SH-SY5Y (cell line): ENCODE results near the gene IGFBP4.
A peak's percentile ranks its signal among the peaks of the same experiment; 100 is the strongest.

Experiments used
- GATA2 ChIP-seq: IDR thresholded peaks from 2 replicates; pipeline ENCODE4 v1.6.1; 2011; ENCODE audit warnings: mild to moderate bottlenecking, low read depth, low read length
- GATA3 ChIP-seq: IDR thresholded peaks from 2 replicates; pipeline ENCODE4 v1.6.1; 2011; ENCODE audit warnings: low read depth, mild to moderate bottlenecking, low read length, moderate library complexity

IGFBP4 gene

DNA sequence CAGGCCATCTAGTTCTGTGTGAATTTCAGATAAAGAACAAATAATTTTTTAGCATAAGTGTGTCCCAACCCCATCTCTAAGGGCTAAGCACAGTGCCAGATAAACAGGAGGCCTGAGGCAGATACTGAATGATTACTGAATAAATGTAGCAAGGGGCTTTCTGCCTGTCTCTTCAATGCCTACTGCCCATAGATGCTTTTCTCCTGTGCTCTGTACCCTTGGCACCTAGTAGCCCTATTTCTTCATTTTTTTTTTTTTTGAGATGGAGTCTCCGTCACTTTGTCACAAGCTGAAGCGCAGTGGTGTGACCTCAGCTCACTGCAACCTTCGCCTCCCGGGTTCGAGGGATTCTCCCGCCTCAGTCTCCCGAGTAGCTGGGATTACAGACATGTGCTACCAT, 25.3 kb downstream of the IGFBP4 start:
- TF ChIP-seq GATA2, result no peak
- TF ChIP-seq GATA3, result no peak

DNA sequence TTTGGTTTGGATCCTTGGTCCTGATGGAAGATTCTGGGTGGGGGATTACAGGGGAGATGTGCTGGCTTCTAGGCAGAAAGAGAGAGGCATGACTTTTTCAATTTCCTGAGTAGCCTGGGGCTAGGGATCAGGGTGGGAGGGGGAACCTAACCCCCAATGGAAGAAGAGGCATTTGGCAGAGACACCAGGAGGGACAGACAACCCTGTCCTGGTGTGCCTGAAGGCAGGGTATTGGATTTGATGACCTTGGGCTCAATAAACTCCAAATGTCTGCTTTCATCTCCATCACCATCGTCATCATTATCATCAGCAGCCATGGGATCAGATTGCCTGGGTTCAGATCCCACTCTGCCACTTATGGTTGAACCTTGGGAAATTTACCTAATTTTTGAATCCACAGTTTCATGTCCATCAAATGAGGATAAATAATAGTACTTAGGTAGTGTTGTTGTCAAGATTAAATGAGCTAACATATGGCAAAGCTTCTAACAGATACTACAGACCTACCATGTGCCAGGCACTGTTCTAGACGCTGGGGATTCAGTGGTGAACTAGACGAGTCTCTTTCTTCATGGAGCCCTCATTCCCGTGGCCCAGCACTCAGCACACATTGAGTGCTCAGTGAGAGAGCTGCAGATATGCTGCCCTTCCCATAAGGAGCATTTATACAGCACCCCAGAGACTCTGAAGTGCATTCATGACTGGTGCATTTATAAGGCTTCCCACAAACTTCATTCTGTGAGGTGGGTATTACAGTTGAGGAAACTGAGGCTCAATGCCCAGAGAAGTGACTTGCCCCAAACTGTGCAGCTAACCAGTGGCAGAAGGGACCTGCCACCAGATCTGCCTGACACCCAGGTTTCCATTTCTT, 26.8 kb downstream of the IGFBP4 start:
- TF ChIP-seq GATA2 (no peak), GATA3 (no peak)

DNA sequence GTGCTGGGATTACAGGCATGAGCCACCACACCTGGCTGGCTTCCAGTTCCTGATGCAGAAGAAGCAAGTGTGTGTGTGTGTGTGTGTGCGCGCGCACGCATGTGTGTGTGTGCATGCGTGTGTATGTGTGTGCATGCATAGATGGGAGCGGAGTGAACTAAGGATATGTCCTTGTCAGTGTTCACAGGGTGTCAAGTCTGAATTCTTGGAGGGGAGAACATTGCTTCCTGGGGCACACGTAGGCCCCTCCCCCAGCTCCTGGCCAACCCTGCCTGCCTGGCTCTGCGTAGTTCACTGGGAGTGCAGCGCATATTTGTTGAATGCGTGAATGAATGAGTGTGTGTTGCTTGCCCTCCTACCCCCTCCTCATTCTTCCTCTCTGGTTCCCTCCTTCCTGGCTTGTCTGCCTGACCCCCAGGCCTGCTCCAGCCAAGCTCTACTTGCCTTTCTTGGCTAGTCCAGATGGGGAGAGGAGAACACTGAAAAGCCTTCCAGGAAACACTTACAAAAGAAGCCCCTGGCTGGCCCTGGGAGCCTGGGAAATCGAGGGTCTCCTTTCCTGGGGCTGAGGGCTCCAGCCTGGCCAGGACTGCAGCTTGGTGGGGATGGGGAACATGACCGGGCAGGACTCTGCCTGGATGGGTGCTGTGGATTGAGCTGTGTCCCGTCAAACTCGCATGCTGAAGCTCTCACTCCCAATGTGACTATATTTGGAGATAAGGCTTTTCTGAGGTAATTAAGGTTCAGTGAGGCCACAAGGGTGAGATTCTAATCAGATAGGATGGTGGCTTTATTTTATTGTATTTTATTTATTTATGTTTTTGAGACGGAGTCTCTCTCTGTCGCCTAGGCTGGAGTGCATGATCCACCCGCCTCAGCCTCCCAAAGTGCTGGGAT, 27.9 kb downstream of the IGFBP4 start:
- TF ChIP-seq GATA2 (peak; percentile 75), GATA3 (no peak)

DNA sequence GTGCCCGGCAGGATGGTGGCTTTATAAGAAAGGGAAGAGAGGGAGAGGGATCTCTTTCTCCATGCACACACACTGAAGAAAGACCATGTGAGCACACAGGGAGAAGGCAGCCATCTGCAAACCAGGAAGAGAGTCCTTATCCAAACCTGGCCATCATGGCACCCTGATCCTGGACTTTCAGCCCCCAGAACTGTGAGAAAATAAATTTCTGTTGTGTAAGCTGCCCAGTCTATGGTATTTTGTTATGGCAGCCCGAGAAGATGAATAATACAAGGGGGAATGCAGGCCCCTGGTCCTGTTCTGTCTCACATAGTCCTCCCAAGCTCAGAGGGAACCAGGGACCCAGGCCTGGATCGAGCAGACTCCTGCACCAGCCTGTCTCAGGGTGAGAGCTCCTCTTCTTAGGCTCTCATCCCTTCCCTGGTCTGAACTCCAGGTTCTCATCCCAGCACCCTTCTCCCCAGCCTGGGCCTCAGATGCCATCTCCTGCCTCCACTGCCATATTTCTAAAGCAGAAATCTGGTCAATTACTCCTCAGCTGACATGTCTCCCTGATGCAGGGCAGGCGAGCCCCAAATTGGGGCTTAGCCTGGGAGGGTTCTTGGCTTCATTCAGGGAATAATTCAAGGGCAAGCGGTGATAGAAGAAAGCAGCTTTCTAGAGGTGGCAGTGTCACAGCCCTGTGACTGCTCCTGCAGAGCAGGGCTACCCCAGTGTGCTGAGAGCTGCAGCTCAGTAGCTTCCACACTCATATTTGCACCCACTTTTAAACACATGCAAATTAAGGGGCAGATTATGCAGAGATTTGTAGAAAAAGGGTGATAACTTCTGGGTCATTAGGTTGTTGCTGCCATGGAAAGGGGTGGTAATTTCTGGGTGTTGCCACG, 28.8 kb downstream of the IGFBP4 start:
- TF ChIP-seq GATA2 (no peak; the same call in 1 of the 2 replicates), GATA3 (no peak)

- TF ChIP-seq GATA2 (no peak), GATA3 (no peak)
These were observed 29.6 kb downstream of the IGFBP4 start for GRCh38 chr17:40472733-40473452.

- TF ChIP-seq GATA3, result no peak
- no peak for TF ChIP-seq GATA2
These were observed 30.5 kb downstream of the IGFBP4 start for GRCh38 chr17:40473573-40474365.

DNA sequence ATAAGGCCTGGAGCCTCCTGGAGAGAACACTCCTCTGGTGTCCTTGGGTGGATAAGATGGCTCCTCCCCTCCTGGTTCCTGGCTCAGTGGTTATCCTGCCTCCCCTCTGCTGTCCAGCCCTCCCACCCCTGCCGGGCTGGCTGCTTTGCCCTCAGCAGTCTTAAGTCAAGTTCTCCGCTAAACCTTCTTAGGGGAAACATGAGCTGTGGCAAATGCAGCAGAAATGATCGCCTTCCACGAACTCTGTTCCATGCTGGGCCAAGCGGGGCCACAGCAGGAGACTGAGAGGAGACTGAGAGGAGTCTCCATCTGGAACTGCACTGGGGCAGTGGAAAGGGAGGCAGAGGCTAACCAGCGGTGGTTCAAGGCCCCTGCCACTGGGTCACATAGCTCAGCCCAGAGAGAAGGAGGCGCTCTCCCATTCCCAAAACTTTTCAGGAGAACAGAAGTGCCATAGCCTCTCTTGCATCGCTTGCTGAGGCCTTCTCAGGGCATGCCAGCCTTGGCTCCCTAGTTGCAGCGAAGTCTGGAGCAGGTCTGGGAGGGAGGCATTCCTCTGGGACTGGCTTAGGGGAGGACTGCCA, 31.3 kb downstream of the IGFBP4 start:
- no peak for TF ChIP-seq GATA3
- no peak for TF ChIP-seq GATA2

- no peak for TF ChIP-seq GATA3
- no peak for TF ChIP-seq GATA2
These were observed 32.1 kb downstream of the IGFBP4 start for GRCh38 chr17:40475234-40475908.

GRCh38 chr17:40477796-40478195, 34.5 kb downstream of the IGFBP4 start:
- no peak for TF ChIP-seq GATA3
- no peak for TF ChIP-seq GATA2

DNA sequence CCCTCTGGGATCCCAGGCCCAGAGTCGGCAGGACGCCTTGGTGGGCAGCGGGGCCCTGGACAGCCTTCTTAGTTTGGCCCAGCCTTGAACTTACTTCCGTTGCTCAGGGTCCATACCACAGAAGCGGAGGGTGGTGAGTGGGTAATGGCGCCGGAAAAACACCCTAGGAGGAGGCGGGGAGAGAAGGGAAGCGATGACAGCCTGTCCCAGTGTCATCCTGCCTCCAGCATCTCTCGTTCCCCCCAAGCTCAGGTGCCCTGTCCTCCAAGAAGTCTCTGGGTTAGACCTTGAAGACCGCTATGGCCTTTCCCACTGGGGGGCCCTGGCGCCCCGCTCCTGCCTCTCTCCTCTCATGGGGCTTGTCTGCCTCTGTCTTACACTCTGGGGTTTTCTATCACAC, 35.2 kb downstream of the IGFBP4 start:
- TF ChIP-seq GATA3 (no peak), GATA2 (no peak)

DNA sequence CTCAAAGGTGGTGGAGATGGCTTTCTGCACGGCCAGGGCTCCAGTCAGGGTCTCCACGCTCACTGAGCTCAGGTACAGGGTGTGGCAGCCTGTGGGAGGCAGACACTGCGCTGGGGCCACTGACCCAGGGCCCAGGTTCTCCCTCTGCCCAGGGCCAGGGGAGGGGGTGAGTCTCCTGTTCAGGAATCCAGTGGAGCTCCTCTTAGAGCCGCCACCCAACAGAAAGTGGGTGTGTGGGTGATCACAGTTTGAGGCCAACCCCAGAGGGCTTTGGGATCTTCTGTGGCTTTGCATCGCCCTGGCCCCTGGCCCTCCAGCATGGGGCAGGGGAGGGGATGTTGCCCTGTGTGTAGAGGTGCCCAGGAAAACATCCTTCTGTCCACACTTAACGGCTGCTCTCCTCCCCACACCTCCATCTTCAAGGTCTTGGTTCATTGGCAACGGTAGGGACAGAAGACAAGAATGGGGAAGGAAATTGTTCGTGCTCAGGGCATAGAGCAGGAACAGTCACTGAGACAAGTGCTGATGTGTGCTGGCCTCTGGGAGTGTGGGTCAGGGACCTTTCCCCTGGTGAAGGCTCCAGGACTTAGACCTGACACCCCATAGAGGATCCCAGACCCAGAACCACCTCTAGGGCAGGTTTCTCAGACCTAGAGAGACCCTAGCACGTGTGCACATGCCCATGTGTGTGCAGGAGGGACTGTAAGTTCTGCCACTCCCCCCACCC, 36.7 kb downstream of the IGFBP4 start:
- TF ChIP-seq GATA3 (no peak), GATA2 (no peak)

- TF ChIP-seq GATA2 (no peak), GATA3 (no peak)
These were observed 37.3 kb downstream of the IGFBP4 start for GRCh38 chr17:40480501-40481003.
